Measurements from ENCODE around the gene JUND. TPM values are rescaled to one million over a fixed set of nuclear protein-coding genes. Genes with fewer than 3 reads are reported as not detected.

The JUND gene
- total RNA-seq, 2 donors from 2014 or later, result 177 to 418 TPM

GRCh38 chr19:18266771-18267686, 14.4 kb downstream of the JUND start:
- intact Hi-C loops (cut with DNase I), result no loop called here

GRCh38 chr19:18265582-18265981, 15.8 kb downstream of the JUND start:
- DNase-seq, result no peak
- Histone ChIP-seq H3K27ac (no peak overlapping the region), H3K4me3 (no peak overlapping the region), H3K36me3 (no peaks in the 10 kb centered on the region), H3K4me1 (no peaks in the 10 kb centered on the region), H3K27me3 (no peaks in the 10 kb centered on the region), H3K9me3 (no peaks in the 10 kb centered on the region), H3K9ac (ENCODE audit: low read depth in 2 of 2, low read length in 2 of 2) (no peak overlapping the region)
- TF ChIP-seq CTCF (IDR thresholded peaks at IDR 0.05), result no peak
- intact Hi-C loops (cut with DNase I), result no loop called here

More at GRCh38 chr19:18266771-18267686, 14.4 kb downstream of the JUND start:
- Histone ChIP-seq H3K27me3 (no peaks in the 10 kb centered on the region), H3K4me3 (no peak overlapping the region), H3K9me3 (no peaks in the 10 kb centered on the region), H3K27ac (no peak overlapping the region), H3K4me1 (no peaks in the 10 kb centered on the region), H3K36me3 (no peaks in the 10 kb centered on the region), H3K9ac (ENCODE audit: low read depth in 2 of 2, low read length in 2 of 2) (no peak overlapping the region)
- no peak for TF ChIP-seq CTCF (IDR thresholded peaks at IDR 0.05)
- DNase-seq, result no peak

GRCh38 chr19:18264971-18265540, 16.4 kb downstream of the JUND start:
- H3K27me3 ChIP-seq, result no peaks in the 10 kb centered on the region
- DNase-seq, result no peak
- intact Hi-C loops (cut with DNase I), result no loop called here
- no peak overlapping the region for H3K27ac ChIP-seq
- no peak overlapping the region for H3K9ac ChIP-seq (ENCODE audit: low read depth in 2 of 2, low read length in 2 of 2)
- H3K36me3 ChIP-seq, result no peaks in the 10 kb centered on the region
- H3K9me3 ChIP-seq, result no peaks in the 10 kb centered on the region
- H3K4me3 ChIP-seq, result no peak overlapping the region
- H3K4me1 ChIP-seq, result no peaks in the 10 kb centered on the region
- no peak for TF ChIP-seq CTCF (IDR thresholded peaks at IDR 0.05)

GRCh38 chr19:18264137-18264854, 17.1 kb downstream of the JUND start:
- Histone ChIP-seq H3K9me3 (no peaks in the 10 kb centered on the region), H3K9ac (ENCODE audit: low read depth in 2 of 2, low read length in 2 of 2) (no peak overlapping the region), H3K27me3 (no peaks in the 10 kb centered on the region), H3K36me3 (no peaks in the 10 kb centered on the region), H3K27ac (no peak overlapping the region), H3K4me1 (no peaks in the 10 kb centered on the region), H3K4me3 (no peak overlapping the region)
- TF ChIP-seq CTCF (IDR thresholded peaks at IDR 0.05), result no peak
- intact Hi-C loops (cut with DNase I), result no loop called here
- DNase-seq, result no peak

DNA sequence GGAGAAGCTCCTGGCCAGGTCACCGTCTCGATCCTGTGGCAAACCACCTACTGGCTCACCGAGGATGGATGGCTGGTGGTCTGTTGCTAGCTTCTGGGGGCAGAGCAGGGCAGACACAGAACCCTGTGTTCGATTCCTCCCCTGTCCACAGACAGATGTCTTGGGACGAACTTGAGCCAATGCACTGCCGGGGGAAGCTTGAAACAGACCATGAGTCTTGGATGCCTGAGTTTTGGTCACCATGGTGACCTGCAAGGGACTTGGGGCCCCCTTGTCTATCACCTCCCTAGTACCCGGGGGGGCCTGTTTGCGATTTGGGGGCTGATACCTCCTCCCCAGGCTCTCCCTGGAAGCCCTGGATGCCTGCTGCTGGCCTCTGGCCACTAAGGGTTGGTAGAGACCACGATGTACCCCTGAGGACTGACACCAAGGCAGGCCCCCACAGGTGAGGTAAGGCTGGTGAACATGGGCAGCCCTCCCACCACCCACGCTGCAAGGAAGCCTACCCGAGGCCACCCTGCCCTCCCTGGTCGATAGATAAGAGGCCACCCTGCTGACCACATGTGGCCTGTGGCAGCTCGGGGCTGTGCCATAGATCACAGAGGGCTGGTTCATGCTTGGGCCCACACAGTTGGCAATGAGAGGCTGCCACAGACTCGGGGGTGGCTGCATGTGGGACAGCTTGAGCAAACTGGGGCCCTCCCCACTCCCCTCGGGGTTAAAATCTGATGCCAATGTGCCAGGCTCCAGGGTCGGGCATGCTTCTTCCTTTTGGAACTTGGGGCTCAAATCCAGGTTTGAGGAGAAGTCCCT, 17.9 kb downstream of the JUND start:
- no peaks in the 10 kb centered on the region for H3K4me1 ChIP-seq
- H3K27ac ChIP-seq, result no peak overlapping the region
- intact Hi-C loops (cut with DNase I), result no loop called here
- no peak for DNase-seq
- no peaks in the 10 kb centered on the region for H3K27me3 ChIP-seq
- H3K9me3 ChIP-seq, result no peaks in the 10 kb centered on the region
- TF ChIP-seq CTCF (IDR thresholded peaks at IDR 0.05), result no peak
- no peak overlapping the region for H3K4me3 ChIP-seq
- H3K36me3 ChIP-seq, result no peaks in the 10 kb centered on the region
- no peak overlapping the region for H3K9ac ChIP-seq (ENCODE audit: low read depth in 2 of 2, low read length in 2 of 2)
